ENCODE data around the gene FEM1B.

The FEM1B gene

DNA sequence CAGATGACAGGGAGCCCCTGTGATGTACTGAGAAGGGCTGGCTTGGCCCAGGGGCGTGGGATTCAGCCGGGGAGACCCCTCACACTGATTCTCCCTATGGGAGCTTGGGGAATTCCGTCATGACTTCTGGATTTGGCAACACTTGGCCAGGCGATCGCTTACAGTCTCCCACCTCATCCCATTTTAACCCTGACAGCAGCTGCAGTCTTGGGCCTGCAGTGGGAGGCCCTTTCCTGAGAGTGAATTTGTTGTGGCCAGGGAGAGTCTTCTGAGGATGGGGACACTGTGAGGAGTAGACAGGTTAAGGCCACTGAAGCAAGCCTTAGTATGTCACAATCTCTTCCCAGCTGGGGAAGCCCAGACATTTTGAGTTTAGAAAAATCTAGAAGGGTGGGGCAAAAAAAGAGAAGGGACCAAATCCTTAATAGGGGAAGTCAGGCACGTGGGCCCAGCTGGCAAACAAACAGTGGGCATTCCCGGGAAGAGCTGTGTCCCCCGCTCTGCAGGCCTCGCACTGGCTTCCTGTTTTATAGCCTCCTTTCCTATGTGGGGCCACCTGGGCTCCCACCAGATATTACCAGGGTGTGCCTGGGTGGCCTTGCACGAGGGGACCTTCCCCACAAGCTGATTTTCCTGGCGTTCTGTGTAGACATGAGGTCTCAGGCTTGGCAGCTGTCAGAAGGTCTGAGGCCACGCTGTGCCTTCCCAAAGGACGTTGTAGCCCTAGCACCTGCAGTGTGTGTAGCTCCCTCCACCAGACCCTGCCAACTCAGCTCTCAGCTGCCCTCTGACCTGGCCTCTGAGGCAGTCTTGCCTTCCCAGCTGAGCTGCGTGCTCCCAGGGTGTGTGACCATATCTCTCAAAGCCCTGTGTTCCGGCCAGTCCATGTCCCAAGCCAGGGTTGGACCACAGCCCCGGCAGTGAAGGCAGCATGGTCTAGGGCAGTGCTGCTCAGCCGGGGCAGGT lies 64.5 kb downstream of the FEM1B start:
- in situ Hi-C loops (cut with MboI; ENCODE audit: low sequenced_read_pairs) = no loop called here

DNA sequence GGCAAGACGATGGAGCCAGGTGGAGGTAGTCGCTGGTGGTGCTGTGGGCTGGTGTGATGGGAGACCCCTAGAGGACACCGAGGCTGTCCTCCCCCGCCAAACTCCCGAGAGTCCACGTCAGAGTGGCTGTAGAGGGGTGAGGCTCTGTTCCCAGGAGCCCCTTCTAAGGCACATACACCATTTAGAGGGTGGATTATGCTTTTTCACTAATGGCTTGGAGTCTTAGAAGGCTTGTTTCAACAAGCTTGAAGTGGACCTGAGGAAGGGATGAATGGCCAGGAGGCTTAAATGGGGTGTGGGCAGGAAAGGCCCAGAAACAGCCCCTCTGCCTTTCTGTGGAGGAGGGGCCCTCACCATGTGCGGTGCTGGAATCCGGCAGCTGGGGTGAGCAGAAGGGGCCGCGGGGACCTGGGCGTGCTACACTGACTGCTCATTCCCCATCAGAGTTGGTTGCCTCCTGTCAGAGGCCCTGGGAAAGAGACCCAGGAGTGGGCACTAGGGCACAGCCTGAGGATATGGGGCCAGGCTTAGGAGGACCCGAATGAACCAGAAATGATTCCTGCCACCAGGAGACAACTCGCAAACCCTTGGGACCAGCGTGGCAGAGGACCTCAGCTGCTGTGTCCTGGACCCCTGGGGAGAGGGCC lies 66.2 kb downstream of the FEM1B start:
- in situ Hi-C loops (cut with MboI; ENCODE audit: low sequenced_read_pairs) = no loop called here

DNA sequence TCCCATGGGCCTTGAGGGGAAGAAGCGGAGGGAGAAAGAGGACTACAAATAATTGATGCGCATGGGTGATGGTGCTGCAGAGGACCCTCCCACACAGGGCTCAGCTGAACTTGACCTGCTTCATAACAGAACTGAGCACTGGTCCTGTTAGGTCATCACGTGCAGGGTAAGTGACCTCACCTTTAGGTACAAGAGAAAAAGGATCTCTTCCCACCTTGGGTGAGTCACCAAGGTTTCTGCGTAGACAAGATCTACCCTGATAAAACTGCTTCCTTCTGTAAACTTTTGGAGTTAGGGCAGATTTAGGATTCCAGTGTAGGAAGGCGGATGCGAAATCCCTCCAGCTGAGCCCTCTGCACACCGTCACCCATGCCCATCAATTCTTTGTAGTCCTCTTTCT lies 67.1 kb downstream of the FEM1B start:
- in situ Hi-C loops (cut with MboI; ENCODE audit: low sequenced_read_pairs) = no loop called here
